MM.1S (cell line): ENCODE data around the gene PRKCE.

ENCODE experiments used
- EZH2 ChIP-seq: fragments of 300-600 bp; sonication (generic); optimal IDR thresholded peaks from 2 replicates; pipeline ENCODE3; 2017; ENCODE audit warnings: low read depth, mild to moderate bottlenecking, antibody characterized with exemption, low read length, mixed read lengths
- TF ChIP-seq, protein P1 (sequence below): fragments of 300-600 bp; sonication (generic); IDR thresholded peaks from 2 replicates; pipeline ENCODE4 v1.5.1; 2016; ENCODE audit warnings: antibody characterized with exemption, low read length, mixed read lengths

DNA sequence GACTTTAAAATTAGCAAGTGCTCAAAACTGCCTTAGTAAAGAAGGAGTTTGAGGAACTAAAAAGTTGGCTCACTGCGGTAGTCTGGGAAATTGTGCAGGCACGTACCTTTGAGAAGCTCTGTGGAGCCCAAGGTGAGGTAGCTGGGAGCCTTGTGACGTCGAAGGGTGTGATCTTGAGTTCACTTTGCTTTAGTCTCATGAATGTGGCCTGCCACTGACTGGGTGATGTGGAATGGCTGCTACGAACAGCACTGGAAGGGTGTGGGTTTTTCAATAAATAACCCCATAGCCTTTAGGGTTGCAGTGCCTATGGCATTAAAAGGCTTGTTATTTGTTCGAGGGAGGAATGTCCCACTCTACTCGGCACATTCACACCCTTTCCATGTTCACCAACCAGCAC is 312.3 kb downstream of the PRKCE start:
- TF ChIP-seq, protein P1, sequence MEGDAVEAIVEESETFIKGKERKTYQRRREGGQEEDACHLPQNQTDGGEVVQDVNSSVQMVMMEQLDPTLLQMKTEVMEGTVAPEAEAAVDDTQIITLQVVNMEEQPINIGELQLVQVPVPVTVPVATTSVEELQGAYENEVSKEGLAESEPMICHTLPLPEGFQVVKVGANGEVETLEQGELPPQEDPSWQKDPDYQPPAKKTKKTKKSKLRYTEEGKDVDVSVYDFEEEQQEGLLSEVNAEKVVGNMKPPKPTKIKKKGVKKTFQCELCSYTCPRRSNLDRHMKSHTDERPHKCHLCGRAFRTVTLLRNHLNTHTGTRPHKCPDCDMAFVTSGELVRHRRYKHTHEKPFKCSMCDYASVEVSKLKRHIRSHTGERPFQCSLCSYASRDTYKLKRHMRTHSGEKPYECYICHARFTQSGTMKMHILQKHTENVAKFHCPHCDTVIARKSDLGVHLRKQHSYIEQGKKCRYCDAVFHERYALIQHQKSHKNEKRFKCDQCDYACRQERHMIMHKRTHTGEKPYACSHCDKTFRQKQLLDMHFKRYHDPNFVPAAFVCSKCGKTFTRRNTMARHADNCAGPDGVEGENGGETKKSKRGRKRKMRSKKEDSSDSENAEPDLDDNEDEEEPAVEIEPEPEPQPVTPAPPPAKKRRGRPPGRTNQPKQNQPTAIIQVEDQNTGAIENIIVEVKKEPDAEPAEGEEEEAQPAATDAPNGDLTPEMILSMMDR: no peak
- no peak for TF ChIP-seq EZH2
